Tibial nerve (tissue), 4 donors: ENCODE data around the gene COL6A6. TPM values are rescaled to one million over a fixed set of nuclear protein-coding genes. Genes with fewer than 3 reads are reported as not detected.

ENCODE experiments used
- DNase-seq, 2 donors: peaks; one replicate each; pipeline ENCODE4 v3.0.0-alpha.2; 2019; ENCODE audit warnings: low spot score in 2 of 2
- H3K27ac ChIP-seq, 4 donors: fragments of 200-600 bp; sonication (generic) in 3 of 4; one replicate each; pipeline ENCODE4 v1.5.1; 2017 to 2019; ENCODE audit warnings: mild to moderate bottlenecking in 1 of 4
- H3K27me3 ChIP-seq, 2 donors: fragments of 200-600 bp; sonication (generic) in 1 of 2; one replicate each; pipeline versions ENCODE4 v1.5.1 to v1.6.0; 2017 to 2019
- H3K36me3 ChIP-seq, 3 donors: fragments of 200-600 bp; sonication (generic); one replicate each; pipeline ENCODE4 v1.5.1; 2018 to 2019
- H3K4me1 ChIP-seq, 4 donors: fragments of 200-600 bp; sonication (generic) in 3 of 4; one replicate each; pipeline ENCODE4 v1.5.1; 2017 to 2019
- H3K4me3 ChIP-seq, 4 donors: fragments of 200-600 bp; sonication (generic) in 3 of 4; one replicate each; pipeline ENCODE4 v1.5.1; 2017 to 2019; ENCODE audit warnings: mild to moderate bottlenecking in 1 of 4, moderate library complexity in 1 of 4
- H3K9me3 ChIP-seq, 4 donors: fragments of 200-600 bp; sonication (generic) in 3 of 4; one replicate each; pipeline ENCODE4 v1.5.1; 2017 to 2019
- CTCF ChIP-seq, 5 experiments: fragments of 200-600 bp in 3 of 5; fragments of 450-650 bp in 2 of 5; sonication (generic) in 3 of 5; IDR thresholded peaks; one replicate each; pipeline ENCODE4 v1.5.1; 2016 to 2019; ENCODE audit warnings: antibody characterized with exemption in 5 of 5, mild to moderate bottlenecking in 3 of 5, moderate library complexity in 2 of 5
- EP300 ChIP-seq, 2 donors: sonication (generic); formaldehyde crosslinking; IDR thresholded peaks; one replicate each; pipeline ENCODE4 v1.6.1; 2017; ENCODE audit warnings: antibody characterized with exemption in 2 of 2, mild to moderate bottlenecking in 1 of 2
- POLR2A ChIP-seq, 2 donors: fragments of 450-650 bp; IDR thresholded peaks; one replicate each; pipeline ENCODE4 v1.6.1; 2017; ENCODE audit warnings: antibody characterized with exemption in 2 of 2, mild to moderate bottlenecking in 2 of 2, moderate library complexity in 2 of 2
- WGBS, 2 donors: methylation state at CpG; one replicate each; pipeline ENCODE4 v1.1.5; 2018; 5-methylcytosine and 5-hydroxymethylcytosine counted together
- total RNA-seq, 4 donors: library from RNA; depleted of rRNA; stranded (reverse); fragments of >200 nt; gene quantifications; one replicate each; pipeline ENCODE4 v1.1.0, GENCODE V29; 2016

The COL6A6 gene
- total RNA-seq, 4 donors from 2014 or later = under 0.01 to 0.22 TPM; not detected in 2

GRCh38 chr3:130504701-130505100, 12.3 kb upstream of the COL6A6 start:
- no peak for DNase-seq
- 81 to 86% methylated on average over 2 of the region's 2 CpGs for WGBS, 2 donors
- H3K4me3 ChIP-seq = no peak overlapping the region
- H3K27ac ChIP-seq = no peak overlapping the region
- no peaks in the 10 kb centered on the region for H3K36me3 ChIP-seq
- H3K9me3 ChIP-seq = no peaks in the 10 kb centered on the region
- TF ChIP-seq POLR2A (IDR thresholded peaks at IDR 0.05) = no peak
- TF ChIP-seq CTCF (IDR thresholded peaks at IDR 0.05) = no peak
- no peak for TF ChIP-seq EP300 (IDR thresholded peaks at IDR 0.05)
- no peaks in the 10 kb centered on the region for H3K27me3 ChIP-seq
- H3K4me1 ChIP-seq = peaks cover 0 to 5% (median 0%) of the 10 kb centered on the region in 4 donors

GRCh38 chr3:130506031-130506430, 10.9 kb upstream of the COL6A6 start:
- DNase-seq = no peak
- Histone ChIP-seq H3K4me3 (no peak overlapping the region), H3K36me3 (no peaks in the 10 kb centered on the region), H3K27me3 (no peaks in the 10 kb centered on the region), H3K9me3 (no peaks in the 10 kb centered on the region), H3K27ac (no peak overlapping the region), H3K4me1 (peaks cover 0 to 5% (median 0%) of the 10 kb centered on the region in 4 donors)
- 71 to 85% methylated on average over 3 of the region's 3 CpGs for WGBS, 2 donors
- TF ChIP-seq POLR2A (IDR thresholded peaks at IDR 0.05) (no peak), CTCF (IDR thresholded peaks at IDR 0.05) (no peak), EP300 (IDR thresholded peaks at IDR 0.05) (no peak)

- Histone ChIP-seq H3K36me3 (no peaks in the 10 kb centered on the region), H3K27me3 (no peaks in the 10 kb centered on the region), H3K9me3 (no peaks in the 10 kb centered on the region), H3K27ac (no peak overlapping the region), H3K4me3 (no peak overlapping the region), H3K4me1 (peaks cover 0 to 5% (median 0%) of the 10 kb centered on the region in 4 donors)
- no peak for DNase-seq
- WGBS, 2 donors = 96% methylated on average over 2 of the region's 2 CpGs
- TF ChIP-seq EP300 (IDR thresholded peaks at IDR 0.05) (no peak), CTCF (IDR thresholded peaks at IDR 0.05) (no peak), POLR2A (IDR thresholded peaks at IDR 0.05) (no peak)
Observed at GRCh38 chr3:130507746-130508145, 9.2 kb upstream of the COL6A6 start.

- no peaks in the 10 kb centered on the region for H3K9me3 ChIP-seq
- peak in 1 of 2 donors; percentile 11 for DNase-seq
- TF ChIP-seq CTCF (IDR thresholded peaks at IDR 0.05) (no peak), POLR2A (IDR thresholded peaks at IDR 0.05) (no peak), EP300 (IDR thresholded peaks at IDR 0.05) (no peak)
- H3K27me3 ChIP-seq = no peaks in the 10 kb centered on the region
- H3K27ac ChIP-seq = no peak overlapping the region
- 34% methylated on average over 6 of the region's 6 CpGs for WGBS, 2 donors
- H3K36me3 ChIP-seq = no peaks in the 10 kb centered on the region
- peaks cover 0 to 5% (median 0%) of the 10 kb centered on the region in 4 donors for H3K4me1 ChIP-seq
- H3K4me3 ChIP-seq = no peak overlapping the region
Observed at GRCh38 chr3:130509008-130509407, 8.0 kb upstream of the COL6A6 start.

- no peak overlapping the region for H3K4me3 ChIP-seq
- DNase-seq = no peak
- no peaks in the 10 kb centered on the region for H3K9me3 ChIP-seq
- H3K4me1 ChIP-seq = peaks cover 0 to 14% (median 0%) of the 10 kb centered on the region in 4 donors
- H3K27ac ChIP-seq = no peak overlapping the region
- H3K36me3 ChIP-seq = no peaks in the 10 kb centered on the region
- no peak for TF ChIP-seq EP300 (IDR thresholded peaks at IDR 0.05)
- TF ChIP-seq CTCF (IDR thresholded peaks at IDR 0.05) = no peak
- TF ChIP-seq POLR2A (IDR thresholded peaks at IDR 0.05) = no peak
- WGBS, 2 donors = 48 to 66% methylated on average over 1 of the region's 1 CpG
- H3K27me3 ChIP-seq = peaks cover 0 to 37% of the 10 kb centered on the region in 2 donors
Observed at GRCh38 chr3:130514681-130515080, 2.3 kb upstream of the COL6A6 start.
